Measurements from ENCODE around the gene BACH2. TPM values are rescaled to one million over a fixed set of nuclear protein-coding genes. Genes with fewer than 3 reads are reported as not detected.

BACH2 gene
- total and polyA plus RNA-seq, 7 experiments from 2014 or later: 24.8 to 193 (median 117) TPM

- CTCF ChIA-PET: interaction anchor here (0.5 to 1.3 kb wide), 3 partner anchors 41 to 53 kb away, joined by 3 read pairs; no protein-coding TSS in a partner anchor
- Mint-ChIP-seq H3K36me3 (peaks cover 0 to 39% (median 24%) of the 10 kb centered on the region in 5 donors), H3K27me3 (no peaks in the 10 kb centered on the region), H3K9me3 (peaks cover 0 to 6% (median 0%) of the 10 kb centered on the region in 11 donors), H3K4me1 (peaks cover 46 to 91% (median 87%) of the 10 kb centered on the region in 7 donors), H3K4me3 (peak overlapping the region in 1 of 10 donors; percentile 1), H3K27ac (peak overlapping the region in 8 of 9 donors; percentile 49 to 95 (median 80))
- Histone ChIP-seq H3K4me1 (ENCODE audit: control insufficient read depth in 2 of 2, insufficient read depth in 2 of 2, low read length in 2 of 2) (peaks cover 0 to 29% of the 10 kb centered on the region in 2 donors), H3K27me3 (ENCODE audit: control insufficient read depth in 2 of 2, insufficient read depth in 2 of 2, low read length in 2 of 2) (no peaks in the 10 kb centered on the region), H3K36me3 (ENCODE audit: control insufficient read depth in 2 of 3, insufficient read depth in 3 of 3, low read length in 3 of 3) (peaks cover 0 to 22% (median 0%) of the 10 kb centered on the region in 3 experiments), H3K9me3 (ENCODE audit: control insufficient read depth in 2 of 3, low read length in 3 of 3) (no peaks in the 10 kb centered on the region), H3K27ac (ENCODE audit: low read depth, low read length) (no peak overlapping the region), H3K4me3 (ENCODE audit: low read length) (no peak overlapping the region)
- intact Hi-C loops (cut with micrococcal nuclease): no loop called here
- POLR2A ChIA-PET: interaction anchor here (0.6 to 1.6 kb wide), 4 partner anchors 13 to 1132 kb away, joined by 3 to 5 read pairs (median 4); no protein-coding TSS in a partner anchor
- DNase-seq (no peak), ATAC-seq (no peak)
Measured at GRCh38 chr6:89985751-89986493, 310.7 kb downstream of the BACH2 start.

DNA sequence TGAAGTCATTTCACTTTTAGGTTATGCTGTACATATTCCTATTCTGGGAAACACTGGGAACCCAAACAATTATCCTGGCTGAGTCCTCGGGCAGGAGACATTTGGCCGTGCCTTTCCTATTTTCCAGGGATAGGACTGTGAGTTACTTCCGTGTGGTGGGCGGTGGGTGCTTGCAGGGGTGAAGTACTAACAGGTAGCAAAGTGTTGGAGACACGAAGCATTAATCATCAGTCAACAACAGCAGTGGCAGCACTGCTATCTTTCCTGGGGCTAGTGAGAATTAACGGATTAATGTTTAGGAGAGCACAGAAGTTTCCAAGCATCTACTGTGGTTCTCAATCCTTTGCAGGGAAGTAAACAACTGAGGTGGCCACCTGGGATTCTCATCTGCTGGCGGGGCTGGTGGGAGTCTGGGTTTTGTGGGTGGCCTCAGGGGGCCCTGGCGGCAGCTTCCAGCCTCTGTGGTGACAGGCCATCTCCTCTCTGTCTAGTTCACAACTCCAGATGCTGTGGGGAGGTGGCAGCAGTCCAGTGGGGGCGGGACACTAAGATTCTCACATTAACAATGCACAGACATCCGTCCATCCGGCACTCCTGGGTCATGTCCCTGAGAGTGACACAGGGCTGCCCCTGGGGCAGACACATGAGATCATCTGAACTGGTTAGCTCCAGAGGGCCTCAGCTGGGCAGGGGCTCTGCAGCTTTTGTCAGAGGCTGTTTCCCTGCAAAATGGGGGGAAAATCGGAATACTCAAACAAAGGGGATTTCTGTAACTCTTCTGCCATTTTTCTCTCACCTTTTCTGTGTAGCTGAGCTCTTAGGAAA is 311.5 kb downstream of the BACH2 start:
- Mint-ChIP-seq H3K36me3 (peaks cover 0 to 36% (median 18%) of the 10 kb centered on the region in 5 donors), H3K9me3 (peaks cover 0 to 5% (median 0%) of the 10 kb centered on the region in 11 donors), H3K27me3 (no peaks in the 10 kb centered on the region), H3K27ac (peak overlapping the region; percentile 20 to 95 (median 77)), H3K4me3 (peak overlapping the region in 1 of 10 donors; percentile 29), H3K4me1 (peaks cover 46 to 90% (median 80%) of the 10 kb centered on the region in 7 donors)
- Histone ChIP-seq H3K4me1 (ENCODE audit: control insufficient read depth in 2 of 2, insufficient read depth in 2 of 2, low read length in 2 of 2) (peaks cover 0 to 24% of the 10 kb centered on the region in 2 donors), H3K27ac (ENCODE audit: low read depth, low read length) (no peak overlapping the region), H3K36me3 (ENCODE audit: control insufficient read depth in 2 of 3, insufficient read depth in 3 of 3, low read length in 3 of 3) (peaks cover 0 to 22% (median 0%) of the 10 kb centered on the region in 3 experiments), H3K27me3 (ENCODE audit: control insufficient read depth in 2 of 2, insufficient read depth in 2 of 2, low read length in 2 of 2) (no peaks in the 10 kb centered on the region), H3K9me3 (ENCODE audit: control insufficient read depth in 2 of 3, low read length in 3 of 3) (no peaks in the 10 kb centered on the region), H3K4me3 (ENCODE audit: low read length) (no peak overlapping the region)
- intact Hi-C loops (cut with micrococcal nuclease): no loop called here
- ATAC-seq (peak; percentile 20), DNase-seq (no peak)
- POLR2A ChIA-PET: no interaction called here
- CTCF ChIA-PET: interaction anchor here (0.5 kb wide), 1 partner anchor 53 kb away, joined by 3 read pairs; no protein-coding TSS in a partner anchor

GRCh38 chr6:89980353-89980752 is 316.3 kb downstream of the BACH2 start:
- Histone ChIP-seq H3K27me3 (ENCODE audit: control insufficient read depth in 2 of 2, insufficient read depth in 2 of 2, low read length in 2 of 2) (no peaks in the 10 kb centered on the region), H3K4me1 (ENCODE audit: control insufficient read depth in 2 of 2, insufficient read depth in 2 of 2, low read length in 2 of 2) (peaks cover 0 to 12% of the 10 kb centered on the region in 2 donors), H3K27ac (ENCODE audit: low read depth, low read length) (no peak overlapping the region), H3K36me3 (ENCODE audit: control insufficient read depth in 2 of 3, insufficient read depth in 3 of 3, low read length in 3 of 3) (peaks cover 0 to 11% (median 0%) of the 10 kb centered on the region in 3 experiments), H3K4me3 (ENCODE audit: low read length) (no peak overlapping the region), H3K9me3 (ENCODE audit: control insufficient read depth in 2 of 3, low read length in 3 of 3) (no peaks in the 10 kb centered on the region)
- Mint-ChIP-seq H3K36me3 (peaks cover 0 to 16% (median 10%) of the 10 kb centered on the region in 5 donors), H3K9me3 (peaks cover 0 to 2% (median 0%) of the 10 kb centered on the region in 11 donors), H3K4me3 (peak overlapping the region in 1 of 10 donors; percentile 9), H3K4me1 (peaks cover 12 to 59% (median 47%) of the 10 kb centered on the region in 7 donors), H3K27ac (peak overlapping the region in 4 of 9 donors; percentile 7 to 74 (median 64)), H3K27me3 (no peaks in the 10 kb centered on the region)
- no peak for ATAC-seq
- intact Hi-C loops (cut with micrococcal nuclease): no loop called here
- DNase-seq: no peak
- ChIA-PET POLR2A (no interaction called here), CTCF (no interaction called here)

DNA sequence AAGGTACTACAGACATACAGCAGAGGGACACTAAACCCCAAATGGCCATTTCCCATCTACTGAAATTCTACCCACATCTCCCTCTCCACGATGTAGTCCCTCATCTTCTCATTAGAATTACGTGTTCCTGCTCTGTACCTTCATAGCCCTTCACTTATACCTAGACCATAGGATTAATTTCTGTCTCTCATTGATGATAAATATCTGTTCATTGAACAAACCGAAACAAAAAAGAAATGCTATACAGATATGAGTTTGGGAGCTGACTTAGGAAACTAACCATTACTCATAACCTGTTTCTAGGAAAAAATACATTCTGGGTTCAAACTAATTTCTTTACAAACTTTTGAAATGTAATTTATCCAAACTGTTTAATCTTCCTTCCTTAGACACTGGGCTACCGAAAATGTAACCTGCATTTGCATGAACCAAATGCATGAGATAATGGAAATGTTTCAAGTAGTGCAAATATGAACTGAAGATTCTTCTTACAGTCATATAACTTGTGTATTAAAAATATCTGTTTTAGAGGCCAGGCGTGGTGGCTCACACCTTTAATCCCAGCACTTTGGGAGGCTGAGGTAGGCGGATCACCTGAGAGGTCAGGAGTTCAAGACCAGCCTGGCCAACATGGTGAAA is 317.0 kb downstream of the BACH2 start:
- H3K27ac ChIP-seq (ENCODE audit: low read depth, low read length): no peak overlapping the region
- intact Hi-C loops (cut with micrococcal nuclease): loop anchor here in 1 of 2 donors (2.0 kb wide), 1 partner anchor 13 kb away; no protein-coding TSS in a partner anchor
- DNase-seq (no peak), ATAC-seq (no peak)
- peaks cover 0 to 6% (median 0%) of the 10 kb centered on the region in 3 experiments for H3K36me3 ChIP-seq (ENCODE audit: control insufficient read depth in 2 of 3, insufficient read depth in 3 of 3, low read length in 3 of 3)
- ChIA-PET CTCF (no interaction called here), POLR2A (no interaction called here)
- H3K4me1 ChIP-seq (ENCODE audit: control insufficient read depth in 2 of 2, insufficient read depth in 2 of 2, low read length in 2 of 2): peaks cover 0 to 12% of the 10 kb centered on the region in 2 donors
- no peak overlapping the region for H3K4me3 ChIP-seq (ENCODE audit: low read length)
- Mint-ChIP-seq H3K36me3 (peaks cover 0 to 16% (median 9%) of the 10 kb centered on the region in 5 donors), H3K4me1 (peaks cover 9 to 59% (median 46%) of the 10 kb centered on the region in 7 donors), H3K4me3 (no peak overlapping the region), H3K27ac (peak overlapping the region in 1 of 9 donors; percentile 44), H3K9me3 (peaks cover 0 to 2% (median 0%) of the 10 kb centered on the region in 11 donors), H3K27me3 (no peaks in the 10 kb centered on the region)
- H3K9me3 ChIP-seq (ENCODE audit: control insufficient read depth in 2 of 3, low read length in 3 of 3): no peaks in the 10 kb centered on the region
- H3K27me3 ChIP-seq (ENCODE audit: control insufficient read depth in 2 of 2, insufficient read depth in 2 of 2, low read length in 2 of 2): no peaks in the 10 kb centered on the region

DNA sequence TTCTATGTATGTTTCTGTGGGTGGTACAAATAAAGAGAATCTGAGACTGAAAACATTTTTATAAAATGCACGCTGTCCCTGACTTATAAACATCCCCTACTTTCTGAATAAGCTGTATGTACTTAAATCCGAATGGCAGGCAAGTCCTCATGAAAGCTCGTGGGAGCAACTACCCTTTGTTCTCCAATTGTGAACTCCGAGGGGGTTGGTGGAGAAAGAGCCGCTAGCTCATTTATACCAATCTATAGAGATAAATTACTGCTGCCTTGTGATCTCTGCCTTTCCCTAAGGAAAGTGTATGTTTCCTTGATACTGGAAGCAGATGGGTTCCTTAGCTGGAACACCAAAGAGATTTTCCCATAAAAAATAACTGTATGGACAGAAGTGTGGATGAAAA is 317.9 kb downstream of the BACH2 start:
- POLR2A ChIA-PET: no interaction called here
- CTCF ChIA-PET: interaction anchor here (0.6 to 1.1 kb wide), 2 partner anchors 9 to 12 kb away, joined by 3 to 4 read pairs; no protein-coding TSS in a partner anchor

More for the DNA sequence above, 317.9 kb downstream of the BACH2 start:
- intact Hi-C loops (cut with micrococcal nuclease): loop anchor here in 1 of 2 donors (2.0 kb wide), 1 partner anchor 14 kb away; no protein-coding TSS in a partner anchor
- DNase-seq: no peak
- H3K4me3 ChIP-seq (ENCODE audit: low read length): no peak overlapping the region
- Mint-ChIP-seq H3K4me1 (peaks cover 9 to 62% (median 41%) of the 10 kb centered on the region in 7 donors), H3K9me3 (peaks cover 0 to 2% (median 0%) of the 10 kb centered on the region in 11 donors), H3K36me3 (peaks cover 0 to 16% (median 9%) of the 10 kb centered on the region in 5 donors), H3K27ac (no peak overlapping the region), H3K27me3 (no peaks in the 10 kb centered on the region), H3K4me3 (no peak overlapping the region)
- no peak overlapping the region for H3K27ac ChIP-seq (ENCODE audit: low read depth, low read length)
- no peaks in the 10 kb centered on the region for H3K9me3 ChIP-seq (ENCODE audit: control insufficient read depth in 2 of 3, low read length in 3 of 3)
- no peak for ATAC-seq
- H3K27me3 ChIP-seq (ENCODE audit: control insufficient read depth in 2 of 2, insufficient read depth in 2 of 2, low read length in 2 of 2): no peaks in the 10 kb centered on the region
- peaks cover 0 to 12% of the 10 kb centered on the region in 2 donors for H3K4me1 ChIP-seq (ENCODE audit: control insufficient read depth in 2 of 2, insufficient read depth in 2 of 2, low read length in 2 of 2)
- H3K36me3 ChIP-seq (ENCODE audit: control insufficient read depth in 2 of 3, insufficient read depth in 3 of 3, low read length in 3 of 3): peaks cover 0 to 9% (median 0%) of the 10 kb centered on the region in 3 experiments

Measured in naive thymus-derived CD4-positive, alpha-beta T cell (primary cell).